SU-DHL-6 (cell line): Measurements from ENCODE around the gene EPHB1.

Experiments
- H2AFZ ChIP-seq: fragments of 200-600 bp; sonication (generic); 2 replicates; pipeline ENCODE4 v1.6.1; 2014; ENCODE audit warnings: low read depth, mild to moderate bottlenecking, moderate library complexity, mixed read lengths, antibody characterized with exemption, low read length; ENCODE audit not compliant: severe bottlenecking
- H3F3A ChIP-seq: fragments of 200-600 bp; shearing (Covaris generic); 2 replicates; pipeline ENCODE4 v1.6.0; 2016; ENCODE audit warnings: antibody characterized with exemption, mild to moderate bottlenecking; ENCODE audit not compliant: insufficient read depth
- H3K27ac ChIP-seq: fragments of 200-600 bp; sonication (generic); 2 replicates; pipeline ENCODE4 v1.5.1; 2016; ENCODE audit warnings: low read depth, mild to moderate bottlenecking, low read length, moderate library complexity, mixed read lengths
- H3K27me3 ChIP-seq: fragments of 200-600 bp; sonication (generic), shearing (Covaris generic); 2 replicates; pipeline ENCODE4 v1.6.0; 2014; ENCODE audit warnings: mild to moderate bottlenecking, low read length
- H3K36me3 ChIP-seq: fragments of 200-600 bp; sonication (generic); 2 replicates; pipeline ENCODE4 v1.6.1; 2014; ENCODE audit warnings: mild to moderate bottlenecking, low read length, mixed read lengths
- H3K4me2 ChIP-seq: fragments of 300-600, 200-600 bp; shearing (Covaris generic), sonication (generic); 2 replicates; pipeline ENCODE4 v1.6.0; 2014; ENCODE audit warnings: low read length, low read depth, mild to moderate bottlenecking; ENCODE audit not compliant: poor library complexity, severe bottlenecking
- H3K4me3 ChIP-seq: fragments of 200-600 bp; sonication (generic); 2 replicates; pipeline ENCODE4 v1.5.1; 2014; ENCODE audit warnings: antibody characterized with exemption, low read length, mild to moderate bottlenecking, mixed read lengths; ENCODE audit not compliant: insufficient read depth, poor library complexity, severe bottlenecking
- H3K79me2 ChIP-seq: fragments of 200-600 bp; sonication (generic); 2 replicates; pipeline ENCODE4 v1.6.1; 2014; ENCODE audit warnings: mild to moderate bottlenecking, low read length, moderate library complexity; ENCODE audit not compliant: insufficient read depth
- H3K9ac ChIP-seq: fragments of 200-600 bp; sonication (generic); 2 replicates; pipeline ENCODE4 v1.7.0; 2014; ENCODE audit warnings: mild to moderate bottlenecking, low read length
- H3K9me2 ChIP-seq: fragments of 200-600 bp; sonication (generic); replicated peaks from 2 replicates; pipeline ENCODE4 v1.6.1; 2014; ENCODE audit warnings: low read length; ENCODE audit not compliant: insufficient read depth
- H3K9me3 ChIP-seq: fragments of 200-600 bp; sonication (generic); 2 replicates; pipeline ENCODE4 v1.6.1; 2014; ENCODE audit warnings: low read length, mixed read lengths; ENCODE audit not compliant: insufficient read depth
- H4K20me1 ChIP-seq: fragments of 200-600 bp; sonication (generic); 2 replicates; pipeline ENCODE4 v1.6.1; 2014; ENCODE audit warnings: low read depth, mild to moderate bottlenecking, antibody characterized with exemption, low read length, moderate library complexity, mixed read lengths
- EZH2phosphoT487 ChIP-seq: fragments of 200-600 bp; sonication (generic), shearing (Covaris generic); conservative IDR thresholded peaks from 2 replicates; pipeline ENCODE4 v1.6.1; 2018; ENCODE audit warnings: mild to moderate bottlenecking, antibody characterized with exemption, low read length, moderate library complexity, mixed read lengths
- TF ChIP-seq, protein P1 (sequence below): fragments of 200-600 bp; sonication (generic); IDR thresholded peaks from one replicate; pipeline ENCODE4 v1.5.1; 2017; ENCODE audit warnings: antibody characterized with exemption, mild to moderate bottlenecking, low read length, moderate library complexity; ENCODE audit not compliant: insufficient read depth, poor library complexity, severe bottlenecking

Gene EPHB1

GRCh38 chr3:134797057-134797740 is 2.1 kb downstream of the EPHB1 start:
- no peak overlapping the region for H3K4me2 ChIP-seq
- no peaks in the 10 kb centered on the region for H3K27me3 ChIP-seq
- H3K4me3 ChIP-seq = no peak overlapping the region
- H2AFZ ChIP-seq = no peak overlapping the region
- H3K9me2 ChIP-seq = no peaks in the 10 kb centered on the region
- no peak overlapping the region for H3K27ac ChIP-seq
- no peaks in the 10 kb centered on the region for H3K79me2 ChIP-seq
- no peaks in the 10 kb centered on the region for H3K36me3 ChIP-seq
- TF ChIP-seq, protein P1, sequence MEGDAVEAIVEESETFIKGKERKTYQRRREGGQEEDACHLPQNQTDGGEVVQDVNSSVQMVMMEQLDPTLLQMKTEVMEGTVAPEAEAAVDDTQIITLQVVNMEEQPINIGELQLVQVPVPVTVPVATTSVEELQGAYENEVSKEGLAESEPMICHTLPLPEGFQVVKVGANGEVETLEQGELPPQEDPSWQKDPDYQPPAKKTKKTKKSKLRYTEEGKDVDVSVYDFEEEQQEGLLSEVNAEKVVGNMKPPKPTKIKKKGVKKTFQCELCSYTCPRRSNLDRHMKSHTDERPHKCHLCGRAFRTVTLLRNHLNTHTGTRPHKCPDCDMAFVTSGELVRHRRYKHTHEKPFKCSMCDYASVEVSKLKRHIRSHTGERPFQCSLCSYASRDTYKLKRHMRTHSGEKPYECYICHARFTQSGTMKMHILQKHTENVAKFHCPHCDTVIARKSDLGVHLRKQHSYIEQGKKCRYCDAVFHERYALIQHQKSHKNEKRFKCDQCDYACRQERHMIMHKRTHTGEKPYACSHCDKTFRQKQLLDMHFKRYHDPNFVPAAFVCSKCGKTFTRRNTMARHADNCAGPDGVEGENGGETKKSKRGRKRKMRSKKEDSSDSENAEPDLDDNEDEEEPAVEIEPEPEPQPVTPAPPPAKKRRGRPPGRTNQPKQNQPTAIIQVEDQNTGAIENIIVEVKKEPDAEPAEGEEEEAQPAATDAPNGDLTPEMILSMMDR = no peak
- no peak for TF ChIP-seq EZH2phosphoT487
- no peaks in the 10 kb centered on the region for H3K9me3 ChIP-seq
- H3K9ac ChIP-seq = no peak overlapping the region
- no peaks in the 10 kb centered on the region for H4K20me1 ChIP-seq
- H3F3A ChIP-seq = no peaks in the 10 kb centered on the region

DNA sequence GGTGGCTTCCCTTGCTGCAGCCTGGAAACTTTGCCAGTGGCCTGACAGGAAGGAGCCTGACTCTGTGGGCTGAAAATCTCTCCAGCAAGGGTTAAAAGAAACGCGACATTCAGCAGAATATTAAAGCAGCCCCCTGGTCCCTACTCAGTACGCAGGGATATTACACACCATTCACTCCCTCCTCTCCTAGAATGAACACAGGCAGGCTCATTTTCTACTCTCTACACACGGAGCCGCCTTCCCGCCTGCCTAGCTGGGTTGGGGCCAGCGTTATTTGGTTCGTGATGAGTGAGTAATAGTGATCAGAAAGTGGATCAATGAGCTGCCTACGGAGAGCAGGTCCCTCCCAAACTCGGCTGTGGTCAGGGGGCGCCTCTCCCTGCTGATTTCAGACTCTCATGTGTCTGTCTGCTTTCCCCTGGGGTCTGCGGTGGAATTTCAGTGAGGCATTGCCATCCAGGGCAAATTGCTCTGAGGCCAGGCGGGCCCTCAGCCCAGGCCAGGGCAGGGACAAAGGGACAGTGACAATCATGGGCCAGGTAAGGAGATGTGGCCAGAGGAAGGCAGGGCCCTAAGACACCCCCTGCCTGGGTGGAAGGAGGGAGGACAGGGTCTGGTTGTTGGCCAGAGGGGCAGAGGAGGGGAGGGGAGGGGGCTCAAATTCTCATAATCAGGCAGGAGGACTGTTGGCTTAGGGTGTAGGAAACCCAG is 2.8 kb downstream of the EPHB1 start:
- no peak overlapping the region for H3K9ac ChIP-seq
- no peaks in the 10 kb centered on the region for H4K20me1 ChIP-seq
- no peak overlapping the region for H3K4me3 ChIP-seq
- H3K36me3 ChIP-seq = no peaks in the 10 kb centered on the region
- no peak overlapping the region for H3K4me2 ChIP-seq
- no peak overlapping the region for H3K27ac ChIP-seq
- TF ChIP-seq, protein P1 = no peak
- no peak for TF ChIP-seq EZH2phosphoT487
- no peaks in the 10 kb centered on the region for H3K27me3 ChIP-seq
- H3K79me2 ChIP-seq = no peaks in the 10 kb centered on the region
- no peaks in the 10 kb centered on the region for H3F3A ChIP-seq
- H3K9me3 ChIP-seq = no peaks in the 10 kb centered on the region
- no peaks in the 10 kb centered on the region for H3K9me2 ChIP-seq
- H2AFZ ChIP-seq = no peak overlapping the region

DNA sequence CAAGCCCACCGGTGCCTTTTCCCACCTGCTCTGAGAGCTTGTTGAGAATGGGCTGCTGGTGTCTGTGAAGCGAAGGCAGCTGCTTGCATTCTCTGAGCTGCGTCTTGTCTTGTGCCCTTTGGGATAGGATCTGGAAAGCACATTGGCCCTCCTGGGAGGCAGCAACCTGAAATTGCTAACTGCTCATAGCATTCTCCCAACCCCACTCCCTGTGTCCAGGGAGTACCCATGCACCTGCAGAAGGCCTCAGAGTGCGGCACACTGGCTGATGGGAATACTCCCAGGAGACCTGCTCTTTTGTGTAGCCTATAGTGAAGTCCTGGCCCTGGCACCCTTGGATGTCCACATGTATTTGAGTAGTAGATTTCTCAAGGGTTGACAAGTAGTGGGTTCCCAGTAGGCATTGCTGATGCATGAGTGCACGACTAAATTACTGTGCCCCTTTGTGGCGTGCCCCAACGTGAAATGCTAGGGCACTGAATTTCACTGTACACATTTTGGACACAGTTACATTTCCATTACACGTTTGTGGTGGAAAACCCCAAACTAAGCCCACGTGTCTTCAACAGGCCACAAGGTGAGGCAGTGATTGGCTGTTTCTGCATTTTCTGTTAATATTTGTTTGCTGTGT is 3.7 kb downstream of the EPHB1 start:
- no peak overlapping the region for H3K4me2 ChIP-seq
- no peaks in the 10 kb centered on the region for H3K9me2 ChIP-seq
- H3K9ac ChIP-seq = no peak overlapping the region
- H3K9me3 ChIP-seq = no peaks in the 10 kb centered on the region
- TF ChIP-seq, protein P1 = no peak
- no peak for TF ChIP-seq EZH2phosphoT487
- no peak overlapping the region for H2AFZ ChIP-seq
- no peaks in the 10 kb centered on the region for H4K20me1 ChIP-seq
- no peaks in the 10 kb centered on the region for H3F3A ChIP-seq
- H3K27me3 ChIP-seq = no peaks in the 10 kb centered on the region
- no peak overlapping the region for H3K27ac ChIP-seq
- no peak overlapping the region for H3K4me3 ChIP-seq
- H3K79me2 ChIP-seq = no peaks in the 10 kb centered on the region
- no peaks in the 10 kb centered on the region for H3K36me3 ChIP-seq
